Glomerular visceral epithelial cell (primary cell): Measurements from ENCODE around the gene GSK3B.
"Not testable (repeated sequence)": the region's sequence is repeated elsewhere in the genome, so short reads cannot be mapped to it uniquely, and the experiment has no call there.

ENCODE experiments used
- DNase-seq: peaks from one replicate; pipeline ENCODE4 v3.0.0-alpha.2; 2016; ENCODE audit errors: extremely low spot score

GSK3B gene

GRCh38 chr3:120013481-120013880 lies 80.8 kb downstream of the GSK3B start:
- DNase-seq = no peak

GRCh38 chr3:120005741-120006140 lies 88.5 kb downstream of the GSK3B start:
- not testable (repeated sequence) for DNase-seq

- DNase-seq = peak; percentile 6
These were observed 90.2 kb downstream of the GSK3B start for GRCh38 chr3:120004008-120004498.

GRCh38 chr3:119998166-119998565 lies 96.1 kb downstream of the GSK3B start:
- DNase-seq = no peak

GRCh38 chr3:119990888-119991287 lies 103.4 kb downstream of the GSK3B start:
- DNase-seq = no peak

GRCh38 chr3:119989981-119990655 lies 104.1 kb downstream of the GSK3B start:
- DNase-seq = no peak

- DNase-seq = not testable (repeated sequence)
These were observed 107.4 kb downstream of the GSK3B start for GRCh38 chr3:119986812-119987211.

- no peak for DNase-seq
These were observed 112.9 kb downstream of the GSK3B start for GRCh38 chr3:119981386-119981785.

GRCh38 chr3:119978554-119979208 lies 115.6 kb downstream of the GSK3B start:
- DNase-seq = no peak

GRCh38 chr3:119977353-119977752 lies 116.9 kb downstream of the GSK3B start:
- DNase-seq = no peak

GRCh38 chr3:119976214-119976613 lies 118.0 kb downstream of the GSK3B start:
- no peak for DNase-seq

- no peak for DNase-seq
These were observed 119.6 kb downstream of the GSK3B start for GRCh38 chr3:119974656-119975055.

- peak; percentile 9 for DNase-seq
These were observed 121.1 kb downstream of the GSK3B start for GRCh38 chr3:119973018-119973646.

GRCh38 chr3:119969759-119970158 lies 124.5 kb downstream of the GSK3B start:
- DNase-seq = no peak

- no peak for DNase-seq
These were observed 126.8 kb downstream of the GSK3B start for GRCh38 chr3:119967353-119968006.

- DNase-seq = no peak
These were observed 128.6 kb downstream of the GSK3B start for GRCh38 chr3:119965692-119966091.

- no peak for DNase-seq
These were observed 130.0 kb downstream of the GSK3B start for GRCh38 chr3:119964294-119964693.

- no peak for DNase-seq
These were observed 138.3 kb downstream of the GSK3B start for GRCh38 chr3:119955972-119956371.

- DNase-seq = no peak
These were observed 143.5 kb downstream of the GSK3B start for GRCh38 chr3:119950666-119951325.

- DNase-seq = no peak
These were observed 149.0 kb downstream of the GSK3B start for GRCh38 chr3:119945291-119945690.

- DNase-seq = no peak
These were observed 150.2 kb downstream of the GSK3B start for GRCh38 chr3:119944091-119944490.

GRCh38 chr3:119939077-119939476 lies 155.2 kb downstream of the GSK3B start:
- DNase-seq = no peak
